Skeletal muscle cell (primary cell): Measurements from ENCODE around the gene OR5D13.

Experiments
- DNase-seq: peaks from one replicate; pipeline ENCODE4 v3.0.0-alpha.2; 2010; ENCODE audit warnings: low read depth
- H3K4me3 ChIP-seq: 2 replicates; pipeline ENCODE4 v1.5.1; 2011; ENCODE audit warnings: low read depth, mild to moderate bottlenecking, control low read depth, low read length, moderate library complexity

The OR5D13 gene

GRCh38 chr11:55773138-55773537, at the start of gene OR5D13:
Gene OR5D13 (plus strand): TSS chr11:55773438. CDS start chr11:55773438, 0 bp downstream.
- no peak within 1 kb of the TSS for H3K4me3 ChIP-seq
- DNase-seq = no peak

GRCh38 chr11:55726715-55727324, 46.4 kb upstream of the OR5D13 start:
- no peak for DNase-seq
- no peak overlapping the region for H3K4me3 ChIP-seq

- no peak for DNase-seq
- no peak overlapping the region for H3K4me3 ChIP-seq
Measured at GRCh38 chr11:55732936-55733335, 40.3 kb upstream of the OR5D13 start.

GRCh38 chr11:55791606-55792005, 18.4 kb downstream of the OR5D13 start:
- H3K4me3 ChIP-seq = no peak overlapping the region
- no peak for DNase-seq

GRCh38 chr11:55793321-55793720, 20.1 kb downstream of the OR5D13 start:
- no peak for DNase-seq

GRCh38 chr11:55795256-55795655, 22.0 kb downstream of the OR5D13 start, which contains the start of gene OR5D14:
Gene OR5D14 (plus strand): TSS chr11:55795556. CDS start chr11:55795556, 0 bp downstream.
- no peak within 1 kb of the TSS for H3K4me3 ChIP-seq
- no peak for DNase-seq

More at GRCh38 chr11:55793321-55793720, 20.1 kb downstream of the OR5D13 start:
- H3K4me3 ChIP-seq = no peak overlapping the region

GRCh38 chr11:55806248-55806647, 33.0 kb downstream of the OR5D13 start:
- no peak for DNase-seq

GRCh38 chr11:55811067-55811466, 37.8 kb downstream of the OR5D13 start, which contains the start of gene OR5L1:
Gene OR5L1 (plus strand): TSS chr11:55811367. CDS start chr11:55811467, 100 bp downstream.
- H3K4me3 ChIP-seq = no peak within 1 kb of the TSS
- no peak for DNase-seq

More at GRCh38 chr11:55806248-55806647, 33.0 kb downstream of the OR5D13 start:
- no peak overlapping the region for H3K4me3 ChIP-seq

- no peak within 1 kb of the TSS for H3K4me3 ChIP-seq
- no peak for DNase-seq
Measured at GRCh38 chr11:55819330-55819729, 46.1 kb downstream of the OR5D13 start, which contains the start of gene OR5D18. Gene OR5D18 (plus strand): TSS chr11:55819630. CDS start chr11:55819630, 0 bp downstream.
